SH-SY5Y (cell line): ENCODE measurements around the gene NKAIN2.

Experiments
- GATA2 ChIP-seq: IDR thresholded peaks from 2 replicates; pipeline ENCODE4 v1.6.1; 2011; ENCODE audit warnings: mild to moderate bottlenecking, low read depth, low read length
- GATA3 ChIP-seq: IDR thresholded peaks from 2 replicates; pipeline ENCODE4 v1.6.1; 2011; ENCODE audit warnings: low read depth, mild to moderate bottlenecking, low read length, moderate library complexity

Gene NKAIN2

DNA sequence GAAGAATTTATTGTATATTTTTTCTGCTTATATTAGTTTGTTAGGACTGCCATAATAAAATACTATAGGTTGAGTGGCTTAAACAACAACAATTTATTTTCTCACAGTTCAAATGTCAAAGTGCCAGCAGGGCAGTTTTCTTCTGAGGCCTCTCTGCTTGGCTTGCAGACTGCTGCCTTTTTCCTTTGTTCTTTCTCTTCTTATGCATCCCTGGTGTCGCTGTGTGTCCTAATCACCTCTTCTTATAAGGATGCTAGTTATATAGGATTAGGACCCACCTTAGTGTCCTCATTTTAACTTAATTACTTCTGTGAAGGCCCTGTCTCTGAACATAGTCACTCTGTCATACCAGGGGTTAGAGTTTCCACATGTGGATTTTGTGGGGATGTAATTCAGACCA, 354.4 kb downstream of the NKAIN2 start:
- no peak for TF ChIP-seq GATA2
- TF ChIP-seq GATA3, result no peak

DNA sequence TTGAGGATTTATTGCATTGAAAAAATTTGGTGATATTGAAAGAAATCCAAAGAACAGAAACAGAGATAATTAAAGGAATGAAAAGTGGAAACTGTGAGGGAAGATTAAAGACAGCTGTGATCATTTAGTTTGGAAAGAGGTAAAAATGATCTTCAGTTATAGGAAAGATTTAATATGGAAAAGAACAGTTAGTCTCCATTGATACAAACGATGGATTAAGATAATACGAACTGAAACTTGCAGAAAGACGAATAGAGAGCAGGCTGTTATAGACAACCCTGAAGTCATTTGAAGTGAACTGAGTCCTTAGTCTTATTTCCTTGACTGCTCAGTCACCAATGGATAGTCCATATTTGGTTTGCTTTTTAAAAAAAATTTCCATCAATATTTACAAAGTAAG, 360.0 kb downstream of the NKAIN2 start:
- TF ChIP-seq GATA3 (no peak), GATA2 (no peak)

DNA sequence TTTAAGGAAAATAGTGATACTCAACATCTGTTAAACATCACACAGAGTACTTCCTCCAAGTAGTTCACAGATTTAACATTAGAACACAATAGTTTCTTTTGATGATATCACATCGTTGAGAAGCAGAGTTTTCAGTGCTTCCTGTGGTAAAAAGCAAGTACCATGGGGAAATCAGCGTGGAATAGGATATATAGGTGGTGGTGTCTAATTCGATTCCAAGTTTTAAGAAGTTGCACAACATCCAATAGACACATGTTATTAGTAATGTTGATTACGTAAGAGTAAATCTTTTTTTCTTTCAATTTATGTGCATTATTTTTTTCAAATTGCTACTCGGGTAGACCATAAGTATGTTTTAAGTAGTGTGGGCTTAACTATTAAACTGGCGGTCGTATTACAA, 360.7 kb downstream of the NKAIN2 start:
- TF ChIP-seq GATA2 (no peak), GATA3 (no peak)

DNA sequence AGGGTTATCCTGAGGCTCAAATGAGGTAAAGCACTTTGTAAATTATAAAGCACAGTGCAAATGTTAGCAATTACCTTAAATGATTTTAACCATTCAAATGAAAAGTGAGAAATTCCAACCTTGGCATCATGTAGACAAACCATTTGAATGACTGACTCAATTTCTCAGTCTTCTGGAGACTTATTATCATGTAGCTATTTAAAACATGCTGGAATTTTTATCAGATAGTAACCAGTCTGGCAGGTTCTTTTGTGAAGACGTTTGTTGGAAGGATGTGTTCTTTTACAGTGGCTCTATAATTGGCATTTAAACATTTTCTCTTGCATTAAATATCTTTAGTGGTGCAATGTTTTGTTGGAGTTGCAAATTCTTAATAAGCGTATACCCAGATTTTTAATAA, 386.6 kb downstream of the NKAIN2 start:
- TF ChIP-seq GATA3 (no peak), GATA2 (no peak)

DNA sequence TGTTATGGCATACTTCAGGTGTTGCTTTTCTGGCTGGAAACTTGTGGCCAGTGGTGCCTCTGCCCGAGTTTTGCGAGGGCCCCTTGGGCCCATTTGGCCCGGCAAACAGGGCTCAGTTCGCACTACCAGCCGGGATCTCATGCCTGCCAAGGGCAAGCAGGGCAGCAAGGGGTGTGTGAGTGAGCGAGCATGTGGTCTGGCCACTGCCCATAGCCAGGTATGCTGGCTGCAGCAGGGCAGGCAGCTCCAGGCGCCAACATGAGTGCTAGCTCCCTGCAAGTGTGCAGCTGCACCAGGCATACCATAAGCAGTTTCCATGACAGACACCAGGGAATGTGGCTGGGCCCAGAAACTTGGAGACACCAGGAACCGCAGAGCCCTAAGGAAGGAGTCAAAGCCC, 389.5 kb downstream of the NKAIN2 start:
- TF ChIP-seq GATA3 (no peak), GATA2 (no peak)

DNA sequence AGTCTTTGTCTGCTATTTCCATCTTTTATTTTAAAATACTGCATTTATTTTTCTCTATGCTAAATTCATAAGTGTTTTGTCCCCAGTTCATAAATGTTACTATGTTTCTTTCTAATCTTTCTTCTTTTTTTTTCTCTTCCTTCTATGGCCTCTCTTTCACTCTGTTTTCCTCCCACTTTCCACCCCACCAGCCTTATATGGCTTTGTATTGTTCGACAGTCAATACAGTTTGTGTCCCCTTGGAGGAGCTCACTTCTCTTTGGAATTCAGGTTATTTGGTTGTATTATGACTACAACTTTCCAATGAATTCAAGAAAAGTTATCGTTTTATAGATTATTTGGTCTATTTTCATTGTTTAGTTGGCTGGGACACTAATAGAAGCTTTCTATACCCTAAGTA, 393.5 kb downstream of the NKAIN2 start:
- no peak for TF ChIP-seq GATA2
- no peak for TF ChIP-seq GATA3

DNA sequence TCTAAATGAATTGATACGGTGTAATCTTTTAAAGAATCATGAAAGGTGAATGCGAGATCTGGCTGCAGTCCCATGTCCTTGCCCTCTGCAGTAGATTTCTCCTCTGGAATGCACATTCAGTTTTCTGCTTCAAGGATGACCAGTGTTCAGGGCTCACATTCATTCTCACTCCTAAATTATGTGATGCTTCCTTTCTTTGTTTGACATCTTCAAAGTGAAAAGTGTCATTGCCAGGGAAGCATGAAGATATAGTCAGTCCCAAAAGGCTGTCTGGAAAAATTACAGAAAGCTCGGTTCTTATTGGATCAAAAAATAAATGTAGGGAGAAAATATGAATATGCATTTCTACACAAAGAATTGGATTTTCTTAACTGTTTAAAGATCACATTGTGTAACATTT, 395.6 kb downstream of the NKAIN2 start:
- TF ChIP-seq GATA2 (no peak), GATA3 (no peak)

DNA sequence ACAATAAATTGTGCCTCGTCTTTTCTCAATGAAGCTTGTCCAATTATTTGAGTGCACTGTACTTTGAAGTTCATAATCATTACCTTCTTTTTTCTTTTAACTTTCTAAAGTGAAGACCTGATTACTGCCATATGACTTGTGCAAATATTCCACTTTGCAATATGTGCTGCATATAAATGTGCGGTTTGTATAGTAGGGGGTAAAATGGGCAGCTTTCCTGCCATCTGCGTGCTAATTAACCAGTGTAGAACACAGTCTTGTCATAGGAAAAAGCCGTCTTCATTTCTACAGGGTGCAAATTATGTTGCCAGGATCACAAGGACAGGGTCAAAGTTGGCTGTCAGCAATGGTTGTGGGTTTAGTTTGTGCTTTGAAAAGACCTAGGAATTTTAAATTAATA, 397.0 kb downstream of the NKAIN2 start:
- TF ChIP-seq GATA2 (no peak), GATA3 (no peak)

DNA sequence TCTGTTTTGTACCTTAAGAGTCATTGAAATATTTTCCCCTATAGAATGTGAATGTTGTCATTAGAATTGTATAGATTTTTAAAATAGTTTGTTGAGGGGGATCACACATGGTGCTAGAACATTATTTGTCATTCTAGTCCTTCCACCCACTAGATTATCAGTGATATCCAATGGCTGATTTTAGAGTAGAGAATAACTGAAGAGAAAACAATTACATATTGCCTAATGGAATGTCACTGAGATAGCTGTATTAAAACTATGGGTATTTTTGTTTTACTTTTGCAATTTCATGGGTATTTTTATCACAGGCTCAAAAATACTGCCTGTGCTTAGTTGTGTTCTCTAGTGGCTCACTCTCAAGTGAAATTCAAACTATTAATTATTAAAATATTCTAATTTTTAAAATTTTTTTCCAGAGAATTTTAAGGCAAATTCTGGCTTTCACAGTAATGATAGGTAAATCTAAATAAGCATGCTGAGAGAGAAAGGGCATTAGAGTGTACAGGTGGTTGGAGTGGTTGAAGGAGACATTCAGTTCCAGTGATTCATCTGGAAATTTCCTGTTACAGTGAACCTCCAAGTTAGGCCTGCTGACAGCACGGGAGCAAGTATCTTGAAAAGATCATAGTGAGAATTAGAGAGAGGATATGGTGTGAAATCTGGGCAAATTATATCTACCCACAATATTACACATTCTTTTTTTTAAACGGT, 399.6 kb downstream of the NKAIN2 start:
- TF ChIP-seq GATA3 (no peak), GATA2 (no peak)

DNA sequence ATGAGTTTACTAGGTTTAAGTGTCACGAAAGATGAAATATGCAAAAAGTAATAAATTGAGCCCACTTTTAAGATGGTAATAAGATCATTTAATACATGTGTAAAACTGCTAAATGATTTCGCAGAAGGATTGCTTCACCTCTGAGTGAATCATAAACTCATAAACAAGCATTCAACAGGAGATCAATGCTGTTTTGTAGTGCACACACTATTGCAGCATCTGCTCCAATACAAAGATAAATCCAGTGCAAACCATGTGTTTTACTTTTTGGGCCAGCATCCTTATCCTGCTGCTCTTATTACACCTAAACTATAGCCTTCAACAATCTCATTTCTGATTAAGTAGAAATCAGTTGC, 400.1 kb downstream of the NKAIN2 start:
- no peak for TF ChIP-seq GATA2
- no peak for TF ChIP-seq GATA3

DNA sequence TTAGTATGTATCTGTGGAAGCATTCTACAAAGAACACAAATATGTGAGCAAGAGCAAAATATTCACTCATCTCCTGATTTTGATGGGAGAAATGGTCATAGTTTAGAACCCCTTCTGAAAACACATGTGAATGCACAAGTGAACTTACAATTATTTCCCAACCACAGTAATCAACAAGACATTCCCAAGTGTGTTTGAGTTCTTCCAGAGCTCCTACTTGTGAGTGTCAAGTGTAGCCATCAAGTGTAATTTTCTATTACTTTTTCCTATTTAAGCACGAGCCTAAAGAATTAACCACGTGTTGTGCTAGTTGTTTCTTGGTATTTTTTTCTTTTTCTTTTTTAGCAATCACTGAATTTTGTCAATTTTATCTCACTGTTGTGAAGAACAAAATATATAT, 402.3 kb downstream of the NKAIN2 start:
- no peak for TF ChIP-seq GATA2
- TF ChIP-seq GATA3, result no peak

DNA sequence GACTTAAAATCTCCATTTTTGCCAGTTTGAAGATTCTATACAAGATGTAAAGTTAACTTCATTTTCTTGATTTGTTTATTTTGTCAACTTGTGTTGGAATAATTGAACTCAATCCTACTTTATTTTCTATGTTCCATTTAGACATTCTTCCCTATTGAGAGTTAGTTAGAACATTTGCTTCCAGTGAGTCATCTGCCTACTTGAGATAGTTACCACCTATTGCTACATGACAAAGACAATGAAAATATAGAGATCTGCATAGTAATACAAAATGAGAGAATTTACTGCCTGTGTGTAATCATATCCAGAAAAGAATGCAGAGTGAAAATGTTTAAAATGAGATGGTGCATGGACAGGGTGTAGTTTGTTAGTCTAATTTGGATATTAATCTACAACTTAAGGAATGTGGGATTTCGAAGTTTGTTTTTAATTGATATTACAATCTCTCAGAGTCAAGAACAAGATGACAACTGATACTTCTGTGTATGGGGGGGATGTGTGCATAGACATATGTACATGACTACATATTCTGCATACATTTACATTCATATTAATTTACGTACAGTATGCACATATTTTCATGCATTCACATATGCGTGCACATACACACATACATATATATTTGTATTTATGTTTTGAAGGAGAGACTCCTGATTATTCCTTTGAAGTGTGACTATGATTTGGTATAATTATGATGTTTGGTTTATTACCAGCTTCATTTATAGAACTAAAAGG, 420.1 kb downstream of the NKAIN2 start:
- no peak for TF ChIP-seq GATA2
- TF ChIP-seq GATA3, result no peak

DNA sequence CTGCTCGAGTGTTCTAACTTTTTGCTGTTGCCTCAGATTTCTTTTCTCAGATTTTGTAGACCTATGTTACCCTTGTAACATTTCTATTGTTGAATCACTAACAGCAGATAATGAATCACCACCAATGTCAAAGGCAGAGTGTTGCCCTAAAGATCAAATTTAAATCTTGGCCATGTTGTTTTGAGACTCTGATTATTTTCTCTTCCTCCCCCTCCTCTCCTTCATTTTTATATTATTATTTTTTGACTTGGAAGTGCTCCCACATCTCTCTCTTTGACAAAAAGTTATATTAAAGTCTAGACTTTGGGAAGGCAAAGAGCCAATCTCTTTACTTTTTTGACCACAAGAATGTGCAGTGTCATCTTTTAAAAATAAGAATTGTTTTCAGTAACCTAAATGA, 422.7 kb downstream of the NKAIN2 start:
- TF ChIP-seq GATA2 (no peak), GATA3 (no peak)

DNA sequence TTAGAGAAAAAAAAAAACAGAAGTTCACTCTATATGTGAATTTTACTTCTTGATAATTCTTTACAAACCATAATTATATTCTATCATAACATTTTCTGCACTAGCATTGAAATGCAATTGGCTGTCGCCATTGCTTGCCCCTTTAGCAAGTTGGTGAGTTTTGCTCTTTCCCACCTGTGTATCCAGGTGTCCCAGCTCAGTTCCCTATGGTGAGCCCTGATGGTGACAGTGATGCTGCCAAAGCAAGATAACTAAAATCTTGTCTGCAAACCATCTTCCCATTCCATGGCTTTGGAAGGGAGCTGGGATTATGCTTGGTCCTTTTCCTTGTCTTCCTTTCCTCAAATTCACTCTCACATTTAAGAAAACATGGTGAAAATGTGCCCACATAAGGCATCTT, 429.6 kb downstream of the NKAIN2 start:
- TF ChIP-seq GATA3, result no peak
- TF ChIP-seq GATA2, result no peak

DNA sequence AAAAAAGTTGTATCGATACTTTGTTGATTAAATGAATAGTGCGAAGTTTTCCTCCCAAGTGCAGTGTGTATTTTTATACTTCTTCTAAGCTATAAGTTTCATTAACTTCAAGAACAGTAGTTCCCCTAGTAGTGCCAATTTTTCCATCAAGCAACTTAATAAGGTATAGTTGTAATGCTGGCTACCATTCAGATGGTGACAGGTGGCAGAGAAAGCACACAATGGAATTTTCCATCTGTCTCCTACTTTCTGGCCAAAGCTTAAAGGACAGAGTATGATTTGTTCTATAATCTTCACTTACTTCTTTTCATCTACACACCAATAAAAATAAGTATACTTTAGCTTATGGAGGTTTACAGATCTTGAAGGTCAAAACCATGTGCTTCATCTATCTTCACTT, 431.1 kb downstream of the NKAIN2 start:
- TF ChIP-seq GATA2 (no peak), GATA3 (no peak)
